ENCODE results near the gene CYTH4.
"Not testable (repeated sequence)": the region's sequence is repeated elsewhere in the genome, so short reads cannot be mapped to it uniquely, and the experiment has no call there.

The CYTH4 gene

DNA sequence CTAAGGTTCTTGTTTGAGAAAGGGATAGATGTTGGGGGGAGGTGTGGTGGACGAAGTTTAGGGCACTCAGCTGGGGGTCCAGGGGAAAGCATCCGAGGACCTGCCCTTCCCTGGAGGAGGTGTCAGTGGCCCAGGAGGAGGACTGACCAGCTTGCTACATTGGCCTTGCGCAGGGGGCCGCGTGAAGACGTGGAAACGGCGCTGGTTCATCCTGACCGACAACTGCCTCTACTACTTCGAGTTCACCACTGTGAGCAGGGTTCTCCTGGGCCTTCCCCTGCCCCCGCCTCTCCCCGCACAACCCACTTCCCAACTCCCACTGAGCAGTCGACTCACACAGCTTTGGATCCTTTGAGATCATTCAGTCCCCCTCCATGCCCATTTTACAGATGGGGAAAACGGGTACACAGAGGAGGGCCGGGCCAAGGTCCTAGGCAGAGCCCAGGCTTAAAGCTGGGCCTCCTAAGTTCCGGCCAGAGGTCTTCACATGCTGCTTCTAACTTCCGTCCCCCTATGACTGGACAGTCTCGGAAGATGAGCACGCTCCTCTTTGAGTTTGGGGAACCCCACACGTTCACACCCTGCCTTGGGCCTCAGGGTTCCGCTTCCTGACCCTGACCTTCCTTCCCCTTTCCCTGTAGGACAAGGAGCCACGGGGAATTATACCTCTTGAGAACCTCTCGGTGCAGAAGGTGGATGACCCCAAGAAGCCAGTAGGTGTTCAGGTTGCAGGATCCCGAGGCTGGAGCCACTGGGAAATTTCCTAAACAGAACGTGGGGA is 28.7 kb downstream of the CYTH4 start:
- no peak for DNase-seq

DNA sequence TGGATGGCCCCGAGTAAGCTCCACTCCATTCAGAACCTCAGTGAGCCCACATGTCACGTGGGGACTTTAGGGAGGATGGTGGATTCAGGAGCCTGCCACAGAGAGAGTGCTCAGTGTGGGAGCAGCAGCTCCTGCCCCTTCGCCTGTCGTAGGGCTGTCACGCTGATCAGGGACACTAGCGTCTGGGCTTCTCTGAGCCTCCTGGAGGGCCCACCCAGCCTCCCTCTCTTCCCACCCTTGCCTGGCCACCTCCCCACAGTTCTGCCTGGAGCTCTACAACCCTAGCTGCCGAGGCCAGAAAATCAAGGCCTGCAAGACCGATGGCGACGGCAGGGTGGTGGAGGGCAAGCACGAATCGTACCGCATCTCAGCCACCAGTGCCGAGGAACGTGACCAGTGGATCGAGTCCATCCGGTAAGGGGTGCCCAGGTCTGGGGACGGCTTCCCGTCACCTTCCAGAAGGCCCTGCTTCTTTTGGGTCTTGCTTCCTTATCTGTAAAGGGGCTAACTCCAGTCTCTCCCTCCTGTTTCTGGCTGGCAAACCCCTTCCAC is 29.5 kb downstream of the CYTH4 start:
- DNase-seq, result no peak

DNA sequence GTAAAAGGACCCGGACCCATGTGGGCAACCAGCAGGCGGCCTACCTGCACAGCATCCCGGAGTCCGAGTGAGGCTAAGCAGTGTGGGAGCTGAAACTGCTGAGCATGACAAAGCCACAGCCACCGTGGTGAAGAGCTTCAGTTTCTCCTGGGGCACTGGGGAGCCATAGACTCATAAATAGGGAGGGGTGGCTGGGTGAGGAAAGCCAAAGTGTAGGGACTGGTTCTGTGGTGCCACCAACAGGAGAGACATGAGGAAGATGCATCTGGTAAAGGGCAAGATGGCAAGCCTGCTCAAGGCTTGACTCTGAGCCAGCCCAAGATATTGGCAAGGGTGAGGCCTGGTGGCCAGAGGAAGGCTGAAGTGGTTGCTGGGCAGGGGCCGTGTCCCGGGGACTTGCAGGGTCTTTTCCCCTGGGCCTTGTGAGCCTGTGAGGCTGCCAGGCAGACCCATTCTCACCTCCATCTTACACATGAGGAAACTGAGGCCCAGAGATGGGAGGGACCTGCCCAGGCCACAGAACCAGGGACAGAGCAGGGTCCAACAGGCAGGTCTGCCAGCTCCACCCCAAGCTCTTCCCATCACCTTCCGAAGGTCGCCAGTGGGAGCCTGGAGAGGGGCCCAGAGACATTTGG is 30.4 kb downstream of the CYTH4 start:
- DNase-seq, result no peak

DNA sequence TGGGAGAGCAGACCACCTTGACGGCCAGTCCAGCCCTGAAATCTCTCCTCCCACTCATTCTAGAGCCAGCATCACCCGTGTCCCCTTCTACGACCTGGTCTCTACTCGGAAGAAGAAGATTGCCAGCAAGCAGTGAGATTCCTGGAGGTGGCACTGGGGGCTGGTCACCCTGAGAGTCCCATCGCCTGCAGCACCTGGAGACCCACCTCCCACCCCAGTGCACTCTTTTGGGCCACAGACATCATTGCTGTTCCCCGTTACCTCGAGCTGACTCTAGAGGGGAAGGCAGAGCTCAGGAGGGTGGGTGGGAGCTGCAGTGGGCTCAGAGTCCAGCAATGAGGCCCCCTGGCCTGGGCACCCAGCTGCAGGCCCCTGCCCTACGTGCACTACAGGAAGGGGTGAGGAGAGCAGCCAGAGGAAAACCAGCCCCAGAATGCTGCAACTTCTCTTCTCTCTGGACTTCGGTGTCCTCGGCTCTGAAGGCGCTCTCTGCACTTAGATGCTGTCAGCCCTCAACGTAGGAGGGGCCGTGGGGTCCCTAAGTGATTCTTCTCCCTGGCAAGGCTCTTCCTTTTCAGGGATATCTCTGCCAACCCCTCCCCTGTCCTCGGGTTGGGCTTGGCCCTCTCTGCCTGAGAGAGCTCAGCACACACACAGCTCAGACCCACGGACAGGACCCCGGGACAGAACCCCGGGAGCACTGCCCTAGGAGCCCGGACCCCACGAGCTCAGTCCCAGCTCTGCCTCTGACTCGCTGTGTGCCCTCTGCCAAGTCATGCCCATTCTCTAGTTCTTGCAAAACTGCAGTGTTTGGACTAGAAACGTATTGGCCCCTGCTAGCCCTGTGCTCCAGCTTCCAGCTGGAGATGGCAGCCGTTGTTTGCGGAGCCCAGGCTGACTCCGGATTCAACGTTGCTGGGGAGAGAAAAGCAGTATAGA is 31.3 kb downstream of the CYTH4 start:
- DNase-seq, result no peak

DNA sequence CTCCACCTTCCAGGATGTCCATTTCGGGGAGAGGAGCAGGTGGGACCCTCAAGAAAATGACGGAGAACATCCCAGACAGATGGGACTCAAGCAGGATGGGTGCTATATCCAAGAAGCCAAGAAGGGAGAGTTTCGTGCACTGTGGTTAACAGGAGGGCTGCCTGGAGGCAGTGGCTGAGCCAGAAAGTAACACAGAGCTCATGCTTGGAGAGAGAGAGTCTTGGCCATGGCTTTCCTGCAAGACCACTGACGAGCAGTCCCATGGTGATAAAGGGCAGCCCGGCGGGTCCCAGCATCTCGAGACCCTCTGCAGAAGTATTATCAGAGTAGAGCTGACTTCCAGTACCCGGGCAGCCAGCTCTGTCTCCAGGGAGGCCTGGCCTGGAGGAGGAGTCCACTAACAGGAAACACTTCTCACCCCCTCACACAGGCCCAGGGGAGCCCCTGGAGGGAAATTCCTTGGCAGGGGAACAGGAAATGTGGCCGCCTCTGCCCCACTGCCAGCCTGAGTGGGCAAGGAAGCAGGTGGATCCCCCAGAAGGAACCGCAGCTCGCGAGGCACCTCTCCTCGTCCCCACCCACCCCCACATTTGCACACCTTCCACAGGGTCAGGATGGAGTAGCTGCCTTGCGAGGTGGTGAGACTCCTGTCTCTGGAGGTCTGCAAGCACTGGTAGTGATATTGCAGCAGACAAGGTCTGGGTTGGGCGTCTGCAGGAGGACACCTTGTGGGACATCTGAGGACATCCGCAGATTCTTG is 32.2 kb downstream of the CYTH4 start:
- DNase-seq, result no peak

DNA sequence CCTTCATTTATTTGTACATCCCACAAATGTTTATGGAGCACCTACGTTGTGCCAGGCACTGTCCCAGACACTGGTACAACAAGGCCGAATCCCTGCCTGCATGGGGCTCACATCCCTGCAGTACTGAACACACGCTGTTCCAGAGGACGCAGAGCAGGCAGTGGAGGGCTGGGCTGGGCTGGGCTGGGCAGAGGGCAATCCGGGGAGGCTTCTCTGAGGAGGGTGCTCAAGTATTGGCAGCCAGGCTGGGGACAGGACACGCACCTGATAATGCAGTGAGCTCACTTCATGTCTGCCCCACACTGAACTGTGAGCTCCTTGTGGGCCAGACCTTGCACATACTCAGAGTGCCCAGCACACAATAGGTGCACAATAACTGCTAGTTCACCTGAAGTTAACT is 34.1 kb downstream of the CYTH4 start:
- no peak for DNase-seq

DNA sequence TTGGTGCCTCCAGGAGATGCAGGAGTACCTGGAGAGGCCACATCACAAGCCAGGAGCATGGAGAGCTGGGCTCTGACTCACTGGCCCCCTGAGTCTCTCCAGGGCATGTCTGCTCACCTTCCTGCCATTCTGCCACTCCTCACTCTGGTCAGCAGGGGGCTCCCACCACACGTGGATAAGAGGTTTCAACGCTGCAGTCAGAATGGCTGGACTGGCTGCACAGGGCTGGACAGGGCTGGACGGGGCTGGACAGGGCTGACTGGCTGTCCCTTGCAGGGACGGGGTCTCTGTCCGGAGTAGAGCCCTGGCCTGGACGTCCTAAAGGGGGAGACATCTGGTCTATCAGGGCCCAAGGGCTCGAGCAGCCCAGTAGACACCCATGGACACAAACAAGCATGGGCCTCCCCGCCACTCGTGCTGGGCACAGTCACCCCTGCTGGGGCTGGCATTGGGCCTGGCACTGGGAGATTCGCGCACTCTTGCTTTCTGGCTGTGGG is 34.6 kb downstream of the CYTH4 start:
- peak; percentile 81 for DNase-seq

DNA sequence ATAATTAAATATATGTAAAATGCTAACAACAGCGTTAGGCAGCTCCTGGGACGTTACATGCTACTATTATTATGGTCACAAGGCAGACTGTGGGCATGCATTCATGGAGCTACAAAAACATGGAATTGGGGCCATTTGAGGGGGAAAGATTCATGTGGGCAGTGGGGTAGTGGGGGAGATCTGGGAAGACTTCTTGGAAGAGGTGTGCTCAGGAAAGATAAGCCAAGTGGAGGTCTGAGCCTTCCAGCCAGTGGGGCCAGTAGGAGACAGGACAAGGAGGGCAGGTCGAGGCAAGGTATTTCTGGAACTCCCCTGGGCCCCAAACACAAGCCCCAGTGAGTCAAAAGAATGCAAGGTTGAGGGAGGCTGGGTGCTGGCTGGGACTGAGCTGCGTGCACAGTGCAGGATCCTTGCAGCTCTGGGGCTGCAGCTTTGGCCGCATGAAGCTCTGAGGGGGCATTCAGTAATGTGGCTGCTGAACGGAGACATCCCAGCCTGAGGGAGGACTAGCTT is 35.4 kb downstream of the CYTH4 start:
- no peak for DNase-seq

DNA sequence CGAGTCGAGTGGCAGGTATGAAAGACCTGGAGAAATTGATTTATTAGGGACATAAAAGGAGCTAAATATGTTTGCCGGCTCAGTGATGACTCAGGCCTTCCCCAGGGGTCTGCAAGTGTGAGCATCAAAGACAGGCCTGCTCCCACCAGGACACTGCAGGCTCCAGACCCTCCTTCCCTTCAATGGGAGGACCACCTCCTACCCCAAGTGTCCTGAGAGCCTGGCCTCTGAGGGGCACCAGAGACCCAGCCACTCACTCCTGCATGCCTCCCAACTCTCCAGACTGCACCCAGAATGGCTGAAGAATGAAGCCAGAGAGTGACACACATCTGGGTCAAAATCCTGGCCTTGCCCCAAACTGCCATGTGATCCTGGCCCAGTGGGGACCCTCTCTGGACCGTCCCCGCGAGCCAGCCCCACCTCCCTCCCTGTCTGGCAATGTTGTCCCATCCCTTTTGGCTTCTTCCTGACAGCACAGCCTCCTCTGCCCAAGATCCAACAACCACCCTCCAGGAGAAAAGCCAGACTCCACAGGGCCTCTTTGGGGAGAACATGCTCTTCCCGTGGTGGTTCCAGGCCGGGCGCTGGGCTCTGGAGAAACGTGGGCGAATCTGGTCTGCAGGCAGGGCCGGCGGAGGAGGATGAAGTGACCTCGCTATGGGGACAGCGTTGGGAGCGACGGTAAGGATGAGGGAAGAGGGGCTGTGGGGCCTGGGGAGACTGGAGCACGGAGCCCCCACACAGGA is 36.2 kb downstream of the CYTH4 start:
- no peak for DNase-seq

DNA sequence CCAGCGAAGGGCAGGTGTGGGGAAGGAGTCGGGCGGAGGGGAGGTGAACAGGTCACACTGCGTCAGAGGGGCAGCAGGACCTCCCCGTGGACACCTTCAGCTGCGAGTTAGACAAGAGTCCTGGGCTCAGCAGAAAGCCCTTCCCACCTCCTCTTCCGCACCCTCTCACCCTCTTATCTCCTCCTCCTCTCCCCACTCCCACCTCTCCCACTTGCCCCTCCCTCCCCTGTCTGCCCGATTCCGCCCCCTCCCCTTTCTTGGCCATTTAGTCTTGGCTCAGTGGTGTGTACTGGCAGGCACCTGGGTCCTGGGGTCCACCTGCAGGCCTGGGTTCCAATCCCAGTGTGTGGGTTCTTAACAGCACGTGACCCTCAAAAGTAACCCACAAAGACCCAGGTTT is 37.2 kb downstream of the CYTH4 start:
- no peak for DNase-seq

DNA sequence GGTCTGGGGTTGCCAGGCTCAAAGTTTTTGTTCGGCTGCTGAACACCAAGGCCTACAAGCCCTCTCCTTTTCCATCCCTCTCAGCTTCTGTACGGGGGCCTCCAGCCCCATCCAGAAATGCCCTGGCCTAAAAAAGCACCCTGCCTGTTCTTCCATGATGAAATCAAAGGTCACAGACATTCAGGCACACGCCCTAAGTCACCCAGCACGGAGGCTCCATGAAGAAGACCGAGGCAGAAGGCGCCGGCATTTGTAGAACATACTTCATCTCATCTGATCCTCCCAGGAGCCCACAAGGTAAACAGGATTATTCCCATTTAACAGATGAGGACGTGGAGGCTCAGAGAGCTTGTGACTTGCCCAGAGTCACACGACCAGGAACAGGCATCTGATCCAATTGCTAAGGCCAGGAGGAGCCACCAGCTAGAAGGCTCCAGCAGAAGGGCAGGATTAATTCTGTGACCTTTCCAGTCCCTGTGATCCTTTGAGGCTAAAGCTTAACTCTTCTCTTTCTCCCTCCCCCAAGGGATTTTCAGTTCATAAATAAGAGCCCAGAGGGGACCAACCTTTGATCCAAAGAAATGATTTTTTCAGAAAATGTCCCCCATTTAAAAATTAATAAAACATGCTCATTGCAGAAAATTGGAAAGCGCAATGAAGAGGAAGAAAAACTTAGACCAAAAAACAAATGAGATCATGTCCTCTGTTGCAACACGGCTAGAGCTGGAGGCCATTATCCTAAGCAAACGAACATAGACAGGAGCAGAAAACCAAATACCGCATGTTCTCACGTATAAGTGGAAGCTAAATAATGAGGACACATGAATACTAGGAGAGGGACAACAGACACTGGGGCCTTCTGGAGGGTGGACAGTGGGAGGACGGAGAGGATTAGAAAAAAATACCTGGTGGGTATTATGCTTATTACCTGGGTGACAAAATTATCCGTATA is 38.7 kb downstream of the CYTH4 start:
- DNase-seq, result no peak

DNA sequence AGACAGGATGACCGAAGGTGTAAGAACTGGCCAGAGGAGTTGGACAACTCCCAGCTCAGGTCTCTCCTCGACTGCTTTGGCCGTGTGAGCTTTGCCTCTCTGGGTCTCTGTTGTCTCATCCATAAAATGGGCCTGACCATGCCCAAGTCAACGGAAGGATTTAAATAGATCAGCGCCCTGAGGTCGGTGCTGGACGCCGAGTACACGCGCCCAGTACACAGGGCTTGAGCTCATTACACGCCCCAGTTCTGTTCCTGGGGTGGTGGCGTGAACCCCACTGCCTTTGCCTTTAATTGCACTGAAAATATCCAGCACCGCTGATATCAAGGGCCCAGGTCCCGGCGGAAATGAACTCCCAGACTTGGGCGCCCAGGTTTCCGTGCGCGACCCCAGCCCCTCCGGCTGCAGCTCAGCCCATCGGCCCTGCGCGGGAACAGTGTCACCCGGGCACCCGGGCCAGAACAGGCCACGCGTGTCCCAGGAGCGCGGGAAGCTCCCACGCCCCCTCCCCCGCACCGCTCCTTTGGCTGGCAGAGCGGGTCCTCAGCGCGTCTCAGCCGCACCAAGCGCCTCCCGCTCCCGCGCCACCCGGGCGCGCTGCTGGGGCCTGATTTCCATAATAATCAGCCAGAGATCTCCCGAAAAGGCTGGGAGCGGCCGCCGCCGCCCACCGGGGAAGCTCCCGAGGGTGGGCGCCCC is 42.2 kb downstream of the CYTH4 start:
- DNase-seq, result no peak

DNA sequence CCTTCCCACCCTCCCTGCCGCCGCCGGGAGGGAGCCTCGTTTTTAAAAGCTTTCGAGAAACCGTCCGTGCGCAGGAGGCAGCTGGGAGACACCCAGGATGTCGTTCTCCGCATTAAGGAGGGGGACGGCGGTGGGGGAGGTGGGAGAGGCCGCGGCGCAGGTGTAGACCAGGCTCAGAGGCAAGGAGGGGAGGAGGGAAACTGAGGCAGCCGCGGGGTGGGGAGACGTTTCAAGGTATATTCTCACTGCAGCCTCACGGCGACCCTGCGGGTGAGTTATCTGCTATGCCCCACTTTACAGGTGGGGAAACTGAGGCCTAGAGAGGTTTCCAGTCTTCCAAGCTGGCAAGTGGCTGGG is 42.7 kb downstream of the CYTH4 start:
- DNase-seq, result no peak

DNA sequence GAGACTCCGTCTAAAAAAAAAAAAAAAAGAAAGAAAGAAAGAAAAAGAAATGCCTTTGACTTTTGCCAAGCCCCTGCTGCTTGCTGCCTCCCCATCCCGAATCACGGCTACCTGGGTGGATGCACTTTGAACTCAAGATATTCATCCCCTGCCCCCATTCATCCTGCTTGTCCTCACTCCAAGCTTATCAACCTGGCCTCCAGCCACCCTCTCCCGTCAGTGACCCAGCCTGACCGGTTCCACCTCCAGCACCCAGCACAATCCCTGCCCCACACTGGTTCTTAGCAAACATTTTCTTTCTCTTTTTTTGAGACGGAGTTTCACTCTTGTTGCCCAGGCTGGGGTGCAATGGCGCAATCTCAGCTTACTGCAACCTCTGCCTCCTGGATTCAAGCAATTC is 44.4 kb downstream of the CYTH4 start:
- DNase-seq, result no peak

DNA sequence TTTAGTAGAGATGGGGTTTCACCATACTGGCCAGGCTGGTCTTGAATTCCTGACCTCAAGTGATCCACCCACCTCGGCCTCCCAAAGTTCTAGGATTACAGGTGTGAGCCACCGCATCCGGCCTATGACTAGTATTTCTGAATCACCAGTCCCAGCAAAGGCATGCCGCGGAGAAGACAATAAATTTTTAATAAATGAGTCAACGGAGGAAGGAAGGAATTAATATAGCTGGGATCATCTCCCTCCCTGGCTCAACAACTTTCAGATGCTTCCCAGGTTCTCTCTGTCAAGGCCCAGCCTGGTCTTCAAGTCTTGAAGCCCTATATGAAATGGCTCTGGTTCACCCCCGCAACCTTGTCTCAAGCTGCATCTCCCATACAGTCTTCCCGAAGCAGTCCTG is 45.7 kb downstream of the CYTH4 start:
- peak; percentile 85 for DNase-seq

DNA sequence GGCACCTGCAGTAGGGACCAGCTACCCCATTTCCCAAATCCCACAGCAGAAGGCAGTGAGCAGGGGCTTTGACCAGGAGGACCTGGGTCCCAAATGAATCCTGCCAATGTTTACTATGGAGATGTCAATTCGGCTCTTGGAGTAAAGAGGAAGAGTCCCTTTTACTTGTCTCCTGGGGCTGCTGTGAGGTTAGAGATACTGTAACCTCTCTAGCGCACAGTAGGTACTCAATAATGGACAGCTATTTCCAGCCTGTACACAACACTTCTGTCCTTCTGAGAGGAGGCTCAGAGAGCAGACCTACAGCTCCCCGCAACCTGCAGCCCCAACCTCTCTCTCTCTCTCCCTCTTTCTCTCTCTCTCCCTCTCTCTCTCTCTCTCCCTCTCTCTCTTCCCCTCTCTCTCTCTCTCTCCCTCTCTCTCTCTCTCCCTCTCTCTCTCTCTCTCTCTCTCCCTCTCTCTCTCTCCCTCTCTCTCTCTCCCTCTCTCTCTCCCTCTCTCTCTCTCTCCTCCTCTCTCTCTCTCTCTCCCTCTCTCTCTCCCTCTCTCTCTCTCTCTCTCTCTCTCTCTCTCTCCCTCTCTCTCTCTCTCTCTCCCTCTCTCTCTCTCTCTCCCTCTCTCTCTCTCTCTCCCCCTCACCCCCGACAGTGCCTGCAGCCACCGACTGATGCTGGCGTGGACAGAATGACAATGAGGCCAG is 46.4 kb downstream of the CYTH4 start:
- DNase-seq, result not testable (repeated sequence)

DNA sequence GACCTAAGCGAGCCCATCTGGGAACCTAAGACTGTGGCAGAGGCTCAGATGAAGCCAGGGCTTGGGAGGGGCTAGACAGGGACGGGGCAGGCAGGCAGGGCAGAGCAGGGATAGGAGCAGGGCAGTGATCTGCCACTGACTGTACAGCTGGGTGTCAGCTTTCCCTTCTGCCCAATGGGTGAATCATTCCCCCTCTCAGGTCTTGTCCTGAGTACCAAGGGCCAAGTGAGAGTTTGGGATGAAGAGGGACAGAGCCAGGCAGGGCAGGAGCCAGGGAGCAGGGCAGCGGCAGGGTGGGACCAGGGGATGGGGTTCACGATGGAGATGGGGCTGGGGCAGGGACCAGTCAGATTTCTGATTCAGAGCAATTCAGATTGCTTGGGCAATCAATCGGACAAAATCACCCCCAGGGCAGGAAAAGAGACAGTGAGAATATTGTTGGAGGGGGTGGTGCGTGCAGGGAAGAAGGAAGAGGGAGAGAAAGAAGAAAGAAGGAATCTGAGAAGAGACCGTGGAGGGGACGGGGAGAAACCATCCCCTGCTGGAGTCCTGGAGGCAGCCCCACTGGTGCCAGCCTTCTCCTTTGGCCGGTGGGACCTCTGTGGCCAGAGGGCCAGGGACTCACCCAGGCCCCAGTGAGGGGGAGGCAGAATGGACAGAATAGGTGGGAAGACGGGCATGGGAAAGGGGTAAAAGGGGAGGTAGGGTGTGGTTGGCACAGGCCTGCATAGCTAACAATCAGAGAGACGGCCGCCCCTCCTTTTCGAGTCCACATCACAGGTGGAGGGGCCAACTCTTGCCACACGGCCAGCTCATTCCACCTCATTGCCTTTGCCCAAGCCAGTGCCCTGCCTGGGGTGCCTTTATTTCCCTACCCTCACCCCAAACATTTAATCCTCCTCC is 47.2 kb downstream of the CYTH4 start:
- no peak for DNase-seq

Measured in fibroblast of skin of back (primary cell).